GM12878 (cell line): Measurements from ENCODE around the gene TSHZ2. TPM values are rescaled to one million over a fixed set of nuclear protein-coding genes. Genes with fewer than 3 reads are reported as not detected.
A peak's percentile ranks its signal among the peaks of the same experiment; 100 is the strongest.

Source experiments
- ATAC-seq: fragments of 200-7000 bp; cut with Tn5 transposase; 3 replicates; pipeline ENCODE4 v1.9.1; 2020; ENCODE audit warnings: mild to moderate bottlenecking, moderate library complexity
- BruUV-seq: library from RNA; stranded (reverse); fragments of 400-500 nt; replicated peaks from 2 replicates; lab custom pipeline; 2021; lab: Mats Ljungman, UMichigan
- CTCF ChIA-PET: fragments of 300-600 bp; sonication (Branson Sonifier 250); formaldehyde crosslinking; extraction: SDS; loops from one replicate; lab custom pipeline; 2021; ENCODE audit warnings: inconsistent platforms; lab: Yijun Ruan, JAX
- POLR2A ChIA-PET: fragments of 350-600 bp; formaldehyde crosslinking; extraction: SDS; loops from one replicate; lab custom pipeline; 2021; ENCODE audit warnings: inconsistent platforms; lab: Charles Lee
- RAD21 ChIA-PET: fragments of 300-600 bp; sonication (Branson Sonifier 250); formaldehyde crosslinking; loops from one replicate; lab custom pipeline; 2023; ENCODE audit warnings: antibody characterized with exemption; ENCODE audit not compliant: unreplicated experiment; lab: Charles Lee
- SMC1A ChIA-PET: fragments of 300-600 bp; sonication (Branson Sonifier 250); formaldehyde crosslinking; loops from one replicate; lab custom pipeline; 2023; ENCODE audit not compliant: unreplicated experiment, uncharacterized antibody; lab: Charles Lee
- DNase-seq: peaks from one replicate; pipeline ENCODE4 v3.0.0-alpha.2; 2011; ENCODE audit warnings: low read depth, low spot score
- FAIRE-seq: peaks from 3 replicates; lab custom pipeline; 2011; peaks lifted over from hg19 to GRCh38; lab: Jason Lieb, UNC
- H2AFZ ChIP-seq: 2 replicates; pipeline ENCODE4 v1.6.0; 2011; ENCODE audit warnings: low read depth, low read length, control low read depth; ENCODE audit not compliant: control insufficient read depth
- H3K27ac ChIP-seq: 2 replicates; pipeline ENCODE4 v1.5.1; 2011; ENCODE audit warnings: control low read depth; ENCODE audit not compliant: control insufficient read depth, insufficient read depth
- H3K27me3 ChIP-seq, 2 experiments: replicated peaks in 1 of 2; 2 replicates each; pipeline versions ENCODE4 v1.6.0 to v1.6.1; 2011; ENCODE audit warnings: low read length in 1 of 2; ENCODE audit not compliant: control insufficient read depth in 2 of 2, insufficient read depth in 2 of 2
- H3K36me3 ChIP-seq, 2 experiments: 2 replicates each; pipeline ENCODE4 v1.5.1; 2011; ENCODE audit warnings: low read length in 1 of 2; ENCODE audit not compliant: control insufficient read depth in 2 of 2, insufficient read depth in 2 of 2
- H3K4me1 ChIP-seq: 2 replicates; pipeline ENCODE4 v1.6.1; 2011; ENCODE audit warnings: mild to moderate bottlenecking, low read length, moderate library complexity, mixed read lengths; ENCODE audit not compliant: control insufficient read depth, insufficient read depth
- H3K4me2 ChIP-seq: 2 replicates; pipeline ENCODE4 v1.6.0; 2011; ENCODE audit warnings: control low read depth; ENCODE audit not compliant: control insufficient read depth, insufficient read depth
- H3K4me3 ChIP-seq: fragments of 200-600 bp; sonication (generic); 2 replicates; pipeline ENCODE4 v1.5.1; 2016
- H3K79me2 ChIP-seq: 2 replicates; pipeline ENCODE4 v1.6.0; 2011; ENCODE audit warnings: low read length; ENCODE audit not compliant: control insufficient read depth, insufficient read depth
- H3K9ac ChIP-seq: 2 replicates; pipeline ENCODE4 v1.8.0; 2011; ENCODE audit warnings: low read length, control low read depth, mixed read lengths; ENCODE audit not compliant: control insufficient read depth, insufficient read depth
- H3K9me3 ChIP-seq: replicated peaks from 3 replicates; pipeline ENCODE4 v1.5.1; 2011; ENCODE audit warnings: mild to moderate bottlenecking, low read length; ENCODE audit not compliant: control insufficient read depth, insufficient read depth
- H4K20me1 ChIP-seq: 2 replicates; pipeline ENCODE4 v1.6.0; 2011; ENCODE audit not compliant: control insufficient read depth, insufficient read depth
- DPF2 ChIP-seq: fragments of 450-650 bp; IDR thresholded peaks from 2 replicates; pipeline ENCODE4 v1.6.1; 2017; ENCODE audit warnings: mild to moderate bottlenecking
- JUNB ChIP-seq: IDR thresholded peaks from 2 replicates; pipeline ENCODE4 v1.6.1; 2016; ENCODE audit warnings: antibody characterized with exemption, mild to moderate bottlenecking
- WGBS: methylation state at CpG from one replicate; pipeline ENCODE4 v1.1.6; 2016; ENCODE audit warnings: low lambda C conversion rate; ENCODE audit not compliant: insufficient replicate concordance, insufficient coverage; ENCODE audit errors: missing lambda C conversion rate; 5-methylcytosine and 5-hydroxymethylcytosine counted together
- in situ Hi-C: fragments of 300-500 bp; cut with MboI; formaldehyde crosslinking; loops from 9 replicates; pipeline ENCODE4 v1.14.3; 2018; ENCODE audit warnings: mixed read lengths
- intact Hi-C: fragments of 100-400 bp; cut with micrococcal nuclease; formaldehyde crosslinking; loops from one replicate; pipeline ENCODE4 v1.14.2; 2022; ENCODE audit not compliant: unreplicated experiment
- polyA plus RNA-seq, 11 experiments: library from polyadenylated mRNA; depleted of rRNA in 4 of 11; unstranded in 6 of 11; stranded (reverse) in 5 of 11; fragments of >200 nt; fragmentation: Nextera tagmentation in 4 of 11; fragmentation: Illumina TruSeq in 1 of 11; extraction: Ambion mirVana in 4 of 11; extraction: Trizol in 1 of 11; gene quantifications; 1 replicate in 1 of 11; 2 replicates in 10 of 11; pipeline versions ENCODE4 v1.2.1 to v1.2.3, GENCODE V29; 2011 to 2016; ENCODE audit warnings: inconsistent platforms in 2 of 11, missing spikeins in 2 of 11, low read depth in 1 of 11
- total RNA-seq, 4 experiments: library from RNA; depleted of rRNA in 3 of 4; stranded (reverse); fragments of >200 nt in 3 of 4; fragmentation: Illumina TruSeq in 1 of 4; extraction: Trizol in 1 of 4; gene quantifications; 2 replicates each; pipeline versions ENCODE4 v1.2.1 to v1.2.3, GENCODE V29; 2013 to 2021
- TF ChIP-seq, protein P1 (sequence below): fragments of 450-650 bp; IDR thresholded peaks from 2 replicates; pipeline ENCODE4 v1.6.1; 2017; ENCODE audit warnings: mild to moderate bottlenecking, low read depth, inconsistent platforms; ENCODE audit not compliant: poor library complexity, severe bottlenecking
- TF ChIP-seq, protein P2 (sequence below): fragments of 450-650 bp; IDR thresholded peaks from 2 replicates; pipeline ENCODE4 v1.6.1; 2016; ENCODE audit warnings: mild to moderate bottlenecking

The TSHZ2 gene
- total and polyA plus RNA-seq, 10 of the 15 experiments (the other 5 are each of a cell fraction or from before 2014, with no cell fraction given), result 0.01 to 0.86 (median 0.13) TPM; not detected in 2

DNA sequence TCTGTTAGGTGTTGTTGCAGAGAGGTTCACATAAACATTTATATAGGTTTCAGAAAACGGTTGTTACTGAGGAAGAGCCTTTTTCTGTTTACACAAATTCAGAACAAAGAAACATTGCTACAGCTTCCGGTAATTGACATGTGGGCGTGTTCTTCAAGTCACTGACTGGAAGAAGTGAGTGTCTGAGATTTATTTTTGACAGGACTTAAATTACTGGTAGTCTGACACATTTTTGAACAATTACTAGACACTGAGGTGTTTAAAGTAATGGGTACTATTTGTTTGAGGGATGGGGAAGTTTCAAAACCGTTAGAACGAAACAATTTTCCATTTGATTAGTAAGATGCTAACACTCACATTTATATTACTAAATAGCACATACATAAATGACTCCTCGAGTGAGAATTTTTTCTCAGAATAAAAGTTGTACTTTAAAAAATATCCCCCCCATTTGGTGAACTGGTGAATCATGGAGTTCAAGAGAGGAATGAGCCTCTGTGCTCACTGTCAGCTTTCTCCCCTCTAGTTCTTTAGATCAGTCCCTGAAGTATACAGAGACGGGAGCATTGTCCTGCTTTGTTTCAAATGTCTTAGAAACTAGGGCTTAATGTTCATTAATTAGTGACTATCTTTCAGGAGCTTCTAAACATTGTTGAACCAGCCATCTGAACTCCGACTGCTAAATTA lies 98.7 kb downstream of the TSHZ2 start:
- RAD21 ChIA-PET, result interaction anchor here (0.9 kb wide), 1 partner anchor 38 kb away, joined by 3 read pairs; no protein-coding TSS in a partner anchor
- Histone ChIP-seq H3K9me3 (no peaks in the 10 kb centered on the region), H4K20me1 (no peaks in the 10 kb centered on the region), H2AFZ (no peak overlapping the region), H3K36me3 (no peaks in the 10 kb centered on the region), H3K4me2 (no peak overlapping the region), H3K4me3 (no peak overlapping the region), H3K27me3 (no peaks in the 10 kb centered on the region), H3K9ac (no peak overlapping the region), H3K4me1 (no peaks in the 10 kb centered on the region)
- FAIRE-seq, result no peak
- WGBS, result 10% methylated on average over 8 of the region's 8 CpGs
- peak; percentile 52 for ATAC-seq
- intact Hi-C loops (no loop called here), in situ Hi-C loops (no loop called here)
- no peak for DNase-seq
- CTCF ChIA-PET, result no interaction called here
- TF ChIP-seq JUNB, result 0 out of 2 replicates have a peak, but pooled peaks have one; percentile 11
- TF ChIP-seq DPF2, result no peak
- TF ChIP-seq, protein P1, sequence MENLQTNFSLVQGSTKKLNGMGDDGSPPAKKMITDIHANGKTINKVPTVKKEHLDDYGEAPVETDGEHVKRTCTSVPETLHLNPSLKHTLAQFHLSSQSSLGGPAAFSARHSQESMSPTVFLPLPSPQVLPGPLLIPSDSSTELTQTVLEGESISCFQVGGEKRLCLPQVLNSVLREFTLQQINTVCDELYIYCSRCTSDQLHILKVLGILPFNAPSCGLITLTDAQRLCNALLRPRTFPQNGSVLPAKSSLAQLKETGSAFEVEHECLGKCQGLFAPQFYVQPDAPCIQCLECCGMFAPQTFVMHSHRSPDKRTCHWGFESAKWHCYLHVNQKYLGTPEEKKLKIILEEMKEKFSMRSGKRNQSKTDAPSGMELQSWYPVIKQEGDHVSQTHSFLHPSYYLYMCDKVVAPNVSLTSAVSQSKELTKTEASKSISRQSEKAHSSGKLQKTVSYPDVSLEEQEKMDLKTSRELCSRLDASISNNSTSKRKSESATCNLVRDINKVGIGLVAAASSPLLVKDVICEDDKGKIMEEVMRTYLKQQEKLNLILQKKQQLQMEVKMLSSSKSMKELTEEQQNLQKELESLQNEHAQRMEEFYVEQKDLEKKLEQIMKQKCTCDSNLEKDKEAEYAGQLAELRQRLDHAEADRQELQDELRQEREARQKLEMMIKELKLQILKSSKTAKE, result peak; percentile 33
- TF ChIP-seq, protein P2, sequence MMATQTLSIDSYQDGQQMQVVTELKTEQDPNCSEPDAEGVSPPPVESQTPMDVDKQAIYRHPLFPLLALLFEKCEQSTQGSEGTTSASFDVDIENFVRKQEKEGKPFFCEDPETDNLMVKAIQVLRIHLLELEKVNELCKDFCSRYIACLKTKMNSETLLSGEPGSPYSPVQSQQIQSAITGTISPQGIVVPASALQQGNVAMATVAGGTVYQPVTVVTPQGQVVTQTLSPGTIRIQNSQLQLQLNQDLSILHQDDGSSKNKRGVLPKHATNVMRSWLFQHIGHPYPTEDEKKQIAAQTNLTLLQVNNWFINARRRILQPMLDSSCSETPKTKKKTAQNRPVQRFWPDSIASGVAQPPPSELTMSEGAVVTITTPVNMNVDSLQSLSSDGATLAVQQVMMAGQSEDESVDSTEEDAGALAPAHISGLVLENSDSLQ, result 0 out of 2 replicates have a peak, but pooled peaks have one; percentile 23
- TF ChIP-seq, all 136 proteins: peak for 3
- no peaks in the 10 kb centered on the region for H3K79me2 ChIP-seq
- BruUV-seq, result no TSS peak
- ChIA-PET SMC1A (interaction anchor here (1.2 to 1.6 kb wide), 2 partner anchors 71 to 96 kb away, joined by 3 read pairs; no protein-coding TSS in a partner anchor), POLR2A (no interaction called here)
- H3K27ac ChIP-seq, result no peak overlapping the region
